Tibial artery (tissue), 4 donors: ENCODE results near the gene ATXN7L1.

Experiments used
- DNase-seq, 2 donors: peaks; one replicate each; pipeline ENCODE4 v3.0.0-alpha.2; 2019
- H3K27ac ChIP-seq, 2 donors: fragments of 200-600 bp; sonication (generic) in 1 of 2; 1 replicate in 1 of 2; 2 replicates in 1 of 2; pipeline ENCODE4 v1.5.1; 2018 to 2019; ENCODE audit warnings: mild to moderate bottlenecking in 1 of 2
- H3K27me3 ChIP-seq, 2 donors: fragments of 200-600 bp; sonication (generic) in 1 of 2; one replicate each; pipeline versions ENCODE4 v1.5.1 to v1.6.0; 2016 to 2019
- H3K36me3 ChIP-seq, 3 donors: fragments of 200-600 bp; sonication (generic) in 2 of 3; one replicate each; pipeline ENCODE4 v1.5.1; 2016 to 2019; ENCODE audit warnings: mild to moderate bottlenecking in 2 of 3
- H3K4me1 ChIP-seq, 4 donors: fragments of 200-600 bp; sonication (generic) in 2 of 4; 1 replicate in 3 of 4; 2 replicates in 1 of 4; pipeline ENCODE4 v1.5.1; 2016 to 2019
- H3K4me3 ChIP-seq, 2 donors: fragments of 200-600 bp; sonication (generic) in 1 of 2; 1 replicate in 1 of 2; 2 replicates in 1 of 2; pipeline ENCODE4 v1.5.1; 2018 to 2019; ENCODE audit warnings: mild to moderate bottlenecking in 2 of 2
- H3K9me3 ChIP-seq, 3 donors: fragments of 200-600 bp; sonication (generic) in 1 of 3; one replicate each; pipeline ENCODE4 v1.5.1; 2016 to 2019
- CTCF ChIP-seq, 2 experiments: fragments of 200-600 bp in 1 of 2; fragments of 450-650 bp in 1 of 2; IDR thresholded peaks; one replicate each; pipeline ENCODE4 v1.5.1; 2017 to 2019; ENCODE audit warnings: antibody characterized with exemption in 2 of 2, mild to moderate bottlenecking in 1 of 2, moderate library complexity in 1 of 2
- intact Hi-C: fragments of 100-400 bp; cut with DNase I; formaldehyde crosslinking; loops from one replicate; pipeline ENCODE4 v1.15.0; 2023; ENCODE audit warnings: low total_unique reads

Gene ATXN7L1

GRCh38 chr7:105760551-105761447 is 115.6 kb downstream of the ATXN7L1 start:
- H3K4me3 ChIP-seq: no peak overlapping the region
- H3K27ac ChIP-seq: no peak overlapping the region
- no peaks in the 10 kb centered on the region for H3K4me1 ChIP-seq
- DNase-seq: no peak
- peaks cover 0 to 7% (median 0%) of the 10 kb centered on the region in 3 donors for H3K36me3 ChIP-seq
- H3K27me3 ChIP-seq: no peaks in the 10 kb centered on the region
- no peak for TF ChIP-seq CTCF (IDR thresholded peaks at IDR 0.05)
- H3K9me3 ChIP-seq: no peaks in the 10 kb centered on the region
- intact Hi-C loops: loop anchor here (5.0 kb wide), 1 partner anchor 282 kb away; no protein-coding TSS in a partner anchor

GRCh38 chr7:105759670-105760550 is 116.5 kb downstream of the ATXN7L1 start:
- Histone ChIP-seq H3K9me3 (no peaks in the 10 kb centered on the region), H3K36me3 (peaks cover 0 to 7% (median 0%) of the 10 kb centered on the region in 3 donors), H3K4me3 (no peak overlapping the region), H3K27me3 (no peaks in the 10 kb centered on the region), H3K27ac (no peak overlapping the region), H3K4me1 (no peaks in the 10 kb centered on the region)
- intact Hi-C loops: loop anchor here (5.0 kb wide), 2 partner anchors 108 to 282 kb away; no protein-coding TSS in a partner anchor
- DNase-seq: peak in 1 of 2 donors; percentile 31
- TF ChIP-seq CTCF (IDR thresholded peaks at IDR 0.05): peak; percentile 54 to 60

GRCh38 chr7:105756367-105756766 is 120.0 kb downstream of the ATXN7L1 start:
- no peaks in the 10 kb centered on the region for H3K4me1 ChIP-seq
- no peaks in the 10 kb centered on the region for H3K9me3 ChIP-seq
- H3K27me3 ChIP-seq: no peaks in the 10 kb centered on the region
- no peak for DNase-seq
- no peak overlapping the region for H3K27ac ChIP-seq
- TF ChIP-seq CTCF (IDR thresholded peaks at IDR 0.05): no peak
- H3K36me3 ChIP-seq: peaks cover 0 to 11% (median 0%) of the 10 kb centered on the region in 3 donors
- H3K4me3 ChIP-seq: no peak overlapping the region
- intact Hi-C loops: loop anchor here (5.0 kb wide), 1 partner anchor 104 kb away; no protein-coding TSS in a partner anchor

GRCh38 chr7:105752671-105753275 is 123.6 kb downstream of the ATXN7L1 start:
- no peak overlapping the region for H3K27ac ChIP-seq
- H3K9me3 ChIP-seq: no peaks in the 10 kb centered on the region
- intact Hi-C loops: no loop called here
- H3K4me3 ChIP-seq: no peak overlapping the region
- no peak for TF ChIP-seq CTCF (IDR thresholded peaks at IDR 0.05)
- H3K27me3 ChIP-seq: no peaks in the 10 kb centered on the region
- peaks cover 0 to 10% (median 0%) of the 10 kb centered on the region in 3 donors for H3K36me3 ChIP-seq
- H3K4me1 ChIP-seq: no peaks in the 10 kb centered on the region
- no peak for DNase-seq

GRCh38 chr7:105751054-105751453 is 125.3 kb downstream of the ATXN7L1 start:
- Histone ChIP-seq H3K4me1 (no peaks in the 10 kb centered on the region), H3K36me3 (peaks cover 0 to 10% (median 0%) of the 10 kb centered on the region in 3 donors), H3K9me3 (no peaks in the 10 kb centered on the region), H3K4me3 (no peak overlapping the region), H3K27ac (no peak overlapping the region), H3K27me3 (no peaks in the 10 kb centered on the region)
- no peak for DNase-seq
- TF ChIP-seq CTCF (IDR thresholded peaks at IDR 0.05): no peak
- intact Hi-C loops: no loop called here
